ENCODE data around the gene CARD14.
A peak's percentile ranks its signal among the peaks of the same experiment; 100 is the strongest.
"Not testable (repeated sequence)": the region's sequence is repeated elsewhere in the genome, so short reads cannot be mapped to it uniquely, and the experiment has no call there.

The CARD14 gene

DNA sequence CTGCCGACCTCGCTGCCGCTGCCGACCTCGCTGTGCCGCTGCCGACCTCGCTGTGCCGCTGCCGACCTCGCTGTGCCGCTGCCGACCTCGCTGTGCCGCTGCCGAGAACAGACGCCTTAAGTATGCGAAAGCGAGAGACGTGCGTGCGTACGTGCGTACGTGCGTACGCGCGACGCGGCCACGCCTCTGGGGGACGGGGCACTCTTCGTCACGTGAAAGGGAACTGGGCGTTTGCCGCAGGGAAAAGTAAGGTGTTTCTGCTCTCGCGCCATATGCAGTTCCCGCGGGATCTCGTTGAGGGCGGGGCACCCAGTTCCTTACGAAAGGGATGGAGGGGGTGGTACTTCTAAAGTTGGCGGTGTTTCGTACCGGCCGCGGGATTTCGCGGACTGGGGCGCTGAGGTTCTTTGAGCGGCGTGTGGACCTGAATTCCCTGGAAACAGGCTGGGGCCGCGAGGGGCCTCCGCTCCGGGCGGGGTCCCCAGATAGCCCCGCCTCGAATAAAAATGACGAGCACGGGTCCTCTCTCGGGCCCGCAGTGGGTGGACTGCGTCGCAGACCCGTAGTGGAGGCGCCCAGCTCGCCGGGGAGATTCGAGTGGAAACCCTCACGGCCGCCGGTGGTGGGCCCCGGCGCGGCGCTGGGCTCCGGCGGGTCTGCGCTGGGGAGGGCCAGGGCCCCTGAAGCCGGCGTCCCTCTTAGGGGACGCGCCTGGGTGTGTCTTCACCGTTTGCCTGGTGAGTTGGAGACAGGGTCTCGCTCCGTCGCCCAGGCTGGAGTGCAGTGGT, 22.6 kb upstream of the CARD14 start, which contains the start of gene EIF4A3:
Gene EIF4A3, minus strand, starts transcription at position 94 of the 788 bp plus-strand sequence. CDS start 167 bp downstream, outside the sequence.
- peak; percentile 100 for DNase-seq (ENCODE audit: low read depth)

GRCh38 chr17:80151333-80151732, 18.5 kb upstream of the CARD14 start:
- DNase-seq (ENCODE audit: low read depth): peak; percentile 91

- peak; percentile 93 for DNase-seq (ENCODE audit: low read depth)
These were observed 17.6 kb upstream of the CARD14 start for GRCh38 chr17:80152081-80152702.

DNA sequence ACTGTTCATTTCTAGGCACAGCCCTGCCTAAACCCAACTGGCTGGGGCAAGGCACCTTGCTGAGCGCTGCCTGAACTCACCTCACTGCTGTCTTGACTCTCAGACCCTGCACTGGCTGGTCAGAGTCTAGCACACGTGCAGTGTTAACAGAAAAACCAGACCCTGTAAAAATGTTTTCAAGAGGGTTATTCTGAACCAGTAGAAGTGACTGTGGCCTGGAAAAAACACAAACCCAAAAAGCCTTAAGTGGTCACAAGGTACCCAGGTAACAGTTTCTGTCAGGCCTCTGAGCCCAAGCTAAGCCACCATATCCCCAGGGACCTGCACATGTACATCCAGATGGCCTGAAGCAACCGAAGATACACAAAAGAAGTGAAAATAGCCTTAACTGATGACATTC, 16.8 kb upstream of the CARD14 start:
- no peak for DNase-seq (ENCODE audit: low read depth)

- no peak for DNase-seq (ENCODE audit: low read depth)
These were observed 15.7 kb upstream of the CARD14 start for GRCh38 chr17:80154166-80154565.

- not testable (repeated sequence) for DNase-seq (ENCODE audit: low read depth)
These were observed 14.2 kb upstream of the CARD14 start for GRCh38 chr17:80155600-80155999.

DNA sequence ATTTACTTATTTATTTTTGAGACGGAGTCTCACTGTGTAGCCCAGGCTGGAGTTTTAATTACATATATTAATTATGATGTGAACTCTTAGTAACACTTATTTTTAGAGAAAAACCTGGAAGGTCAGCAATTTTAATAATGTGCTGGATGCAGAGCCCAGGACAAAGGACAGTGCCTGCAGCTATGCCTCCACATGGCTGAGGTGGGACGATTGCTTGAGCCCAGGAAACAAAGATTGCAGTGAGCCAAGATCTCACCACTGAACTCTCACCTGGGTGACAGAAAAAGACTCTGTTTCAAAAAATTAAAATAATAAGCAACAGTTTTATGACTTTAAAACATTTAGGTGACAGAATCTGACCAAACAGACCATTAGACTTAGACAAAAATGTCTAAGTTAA, 11.0 kb upstream of the CARD14 start:
- no peak for DNase-seq (ENCODE audit: low read depth)

DNA sequence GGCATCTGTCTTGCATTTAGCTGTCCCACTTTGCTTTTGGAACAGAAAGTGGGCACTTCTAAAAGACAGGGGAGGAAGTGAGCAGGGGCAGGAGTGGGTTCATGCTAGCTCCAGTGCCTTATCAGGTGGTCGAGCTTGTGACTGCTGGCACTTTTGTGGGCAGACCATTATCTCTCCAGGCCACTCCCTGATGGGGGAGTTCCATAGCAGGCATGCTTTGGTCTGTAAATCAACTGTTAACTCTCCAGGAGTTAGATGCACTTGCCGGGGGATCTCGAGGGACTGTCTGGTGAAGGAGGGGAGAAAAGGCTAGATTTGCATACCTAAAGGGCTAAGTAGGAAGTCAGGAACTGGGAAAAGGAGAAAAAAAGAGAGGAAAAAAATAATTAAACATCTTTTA, 9.3 kb upstream of the CARD14 start:
- DNase-seq (ENCODE audit: low read depth): no peak

DNA sequence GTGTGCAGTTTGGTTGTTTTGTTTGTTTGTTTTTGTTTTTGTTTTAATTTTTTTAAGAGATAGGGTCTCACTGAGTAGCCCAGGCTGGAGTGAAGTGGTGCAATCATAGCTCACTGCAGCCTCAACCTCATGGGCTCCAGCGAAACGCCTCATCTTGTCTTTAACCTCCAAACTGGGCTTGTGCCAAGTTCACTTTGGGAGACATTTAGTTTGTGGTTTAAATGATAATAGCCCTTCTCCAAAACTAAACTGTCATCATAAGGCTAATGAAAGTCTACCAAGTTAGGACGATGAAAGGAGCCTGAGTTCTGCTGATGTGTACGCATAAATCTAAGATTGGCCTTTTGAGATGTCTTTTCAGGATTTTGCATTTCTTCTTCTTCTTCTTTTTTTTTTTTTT, 6.5 kb upstream of the CARD14 start:
- DNase-seq (ENCODE audit: low read depth): peak; percentile 13

DNA sequence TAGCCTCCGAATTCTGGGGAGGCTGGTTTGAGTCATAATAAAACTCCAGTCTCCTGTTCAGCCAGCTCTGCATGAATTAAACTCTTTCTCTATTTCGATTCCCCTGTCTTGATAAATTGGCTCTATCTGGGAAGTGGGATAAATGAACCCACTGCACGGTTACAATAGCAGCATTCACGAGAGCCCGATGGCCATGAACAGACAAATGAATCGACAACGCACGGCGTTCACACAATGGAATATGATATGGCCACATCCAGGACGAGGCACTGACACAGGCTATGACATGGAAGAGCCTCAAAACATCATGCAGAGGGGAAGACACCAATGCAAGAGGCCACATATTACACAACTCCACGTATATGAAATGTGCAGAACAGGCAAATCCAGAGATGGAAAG, 5.6 kb upstream of the CARD14 start:
- DNase-seq (ENCODE audit: low read depth): no peak

DNA sequence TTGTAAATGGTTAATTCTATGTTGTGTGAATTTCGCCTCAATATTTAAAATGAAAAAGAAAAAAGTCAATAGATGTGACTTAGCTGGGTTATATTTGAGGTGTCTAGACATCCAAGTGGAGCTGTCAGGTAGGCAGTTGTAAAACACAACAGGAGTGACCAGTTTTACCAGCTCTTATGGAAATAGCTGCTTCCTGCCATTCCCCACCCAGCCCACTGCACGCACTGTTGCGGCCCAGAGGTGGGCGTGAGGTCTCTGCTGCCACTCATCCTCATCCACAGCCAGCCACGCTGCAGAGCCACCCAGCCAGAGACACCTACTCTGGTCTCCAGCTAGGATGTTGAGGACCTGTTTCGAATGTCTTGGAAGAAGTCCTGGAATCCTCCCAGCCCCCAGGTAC, 3.4 kb upstream of the CARD14 start:
- no peak for DNase-seq (ENCODE audit: low read depth)

DNA sequence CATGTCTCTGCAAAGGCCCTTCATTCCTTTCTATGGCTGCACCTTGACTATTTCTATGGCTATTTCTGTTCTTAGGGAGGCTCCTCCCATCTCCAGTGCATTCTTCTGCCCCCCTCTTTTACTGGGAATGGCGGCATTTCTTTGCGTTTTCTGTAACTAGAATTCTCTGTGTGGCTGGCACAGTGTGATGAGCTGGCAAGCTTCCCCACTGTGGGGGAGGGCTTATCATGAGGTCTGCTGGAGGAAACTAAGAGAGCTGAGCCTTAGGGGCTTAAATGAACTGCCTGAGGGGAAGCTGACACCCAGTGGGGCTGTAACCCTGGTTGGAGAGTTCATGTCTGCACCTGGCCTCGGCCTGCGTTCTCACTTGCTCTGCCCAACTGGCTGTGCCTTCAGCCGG, 1.5 kb upstream of the CARD14 start:
- DNase-seq (ENCODE audit: low read depth): peak; percentile 11

DNA sequence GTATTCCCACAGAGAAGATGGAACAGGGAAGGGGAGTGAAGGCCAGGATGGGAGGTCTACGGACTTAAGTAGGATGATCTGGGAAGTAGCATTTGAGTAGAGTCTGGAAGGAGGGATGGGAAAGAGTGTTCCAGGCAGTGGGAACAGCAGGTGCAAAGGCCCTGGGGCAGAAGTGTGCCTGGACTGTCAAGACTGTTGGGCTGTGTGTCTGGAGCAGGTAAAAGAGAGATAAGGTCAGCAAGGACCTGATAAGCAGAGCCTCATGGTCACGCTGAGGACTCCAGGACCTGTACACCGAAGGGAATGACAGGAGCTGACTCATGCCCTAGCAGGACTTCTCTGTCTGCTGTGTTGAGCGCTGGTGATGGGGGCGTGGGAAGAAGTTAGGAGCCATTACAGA, 723 bp upstream of the CARD14 start:
- no peak for DNase-seq (ENCODE audit: low read depth)

GRCh38 chr17:80171681-80172080, 1.9 kb downstream of the CARD14 start:
- DNase-seq (ENCODE audit: low read depth): no peak

DNA sequence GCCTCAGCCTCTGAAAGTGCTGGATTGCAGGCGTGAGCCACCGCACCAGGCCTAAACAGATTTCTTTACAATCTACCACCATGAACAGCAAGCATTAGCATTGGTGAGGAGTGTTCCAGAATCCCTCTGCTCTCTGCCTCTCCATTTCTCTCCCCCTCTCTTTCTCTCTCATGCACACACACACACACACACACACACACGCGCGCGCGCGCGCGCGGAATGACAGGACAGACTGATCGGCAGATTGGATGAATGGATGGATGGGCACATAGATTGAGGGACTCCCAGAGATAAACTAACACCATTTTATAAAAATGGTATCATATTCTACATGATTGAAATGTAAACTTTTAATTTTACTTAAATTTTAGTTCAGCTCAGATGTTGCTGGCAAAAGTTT, 3.3 kb downstream of the CARD14 start:
- no peak for DNase-seq (ENCODE audit: low read depth)

GRCh38 chr17:80173916-80174315, 4.1 kb downstream of the CARD14 start:
- no peak for DNase-seq (ENCODE audit: low read depth)

DNA sequence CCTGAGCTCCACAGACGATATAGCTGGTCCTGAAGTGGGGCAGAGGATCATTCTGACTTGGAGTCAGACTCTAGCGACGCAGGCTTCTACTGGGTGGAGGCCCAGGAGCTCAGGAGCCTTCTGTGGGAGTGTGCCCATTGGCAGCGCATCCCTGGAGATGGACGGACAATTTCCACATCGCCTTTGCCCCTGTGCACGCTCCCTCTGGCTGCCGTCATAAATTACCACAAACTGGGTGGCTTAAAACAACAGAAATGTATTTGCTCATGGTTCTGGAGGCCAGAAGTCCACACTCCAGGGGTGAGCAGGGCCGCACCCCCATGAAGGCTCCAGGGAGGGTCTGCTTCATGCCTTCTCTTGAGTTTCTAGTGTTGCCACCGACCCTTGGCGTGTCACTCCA, 6.9 kb downstream of the CARD14 start:
- DNase-seq (ENCODE audit: low read depth): no peak

- peak; percentile 59 for DNase-seq (ENCODE audit: low read depth)
These were observed 8.3 kb downstream of the CARD14 start for GRCh38 chr17:80177986-80178595.

DNA sequence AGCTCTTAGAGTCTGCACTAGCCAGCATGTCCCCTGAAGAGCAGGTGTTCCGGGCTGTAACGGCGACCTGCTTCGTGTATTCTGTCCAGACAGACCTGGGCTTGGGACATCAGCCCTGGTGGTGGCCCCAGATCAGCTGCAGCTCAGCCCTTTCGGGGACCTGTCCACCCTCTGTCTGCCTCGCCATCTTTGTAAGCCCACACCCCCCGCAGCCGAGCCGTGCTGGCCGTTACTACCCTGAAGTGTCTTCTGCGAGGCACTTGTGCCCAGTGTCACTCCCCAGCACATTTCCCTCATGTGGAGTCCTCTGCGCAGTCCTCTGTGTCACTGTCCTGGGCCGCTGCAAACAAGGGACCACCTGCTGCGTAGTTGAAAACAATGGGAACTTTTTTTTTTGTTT, 10.4 kb downstream of the CARD14 start:
- no peak for DNase-seq (ENCODE audit: low read depth)

- no peak for DNase-seq (ENCODE audit: low read depth)
These were observed 11.6 kb downstream of the CARD14 start for GRCh38 chr17:80181431-80181830.

DNA sequence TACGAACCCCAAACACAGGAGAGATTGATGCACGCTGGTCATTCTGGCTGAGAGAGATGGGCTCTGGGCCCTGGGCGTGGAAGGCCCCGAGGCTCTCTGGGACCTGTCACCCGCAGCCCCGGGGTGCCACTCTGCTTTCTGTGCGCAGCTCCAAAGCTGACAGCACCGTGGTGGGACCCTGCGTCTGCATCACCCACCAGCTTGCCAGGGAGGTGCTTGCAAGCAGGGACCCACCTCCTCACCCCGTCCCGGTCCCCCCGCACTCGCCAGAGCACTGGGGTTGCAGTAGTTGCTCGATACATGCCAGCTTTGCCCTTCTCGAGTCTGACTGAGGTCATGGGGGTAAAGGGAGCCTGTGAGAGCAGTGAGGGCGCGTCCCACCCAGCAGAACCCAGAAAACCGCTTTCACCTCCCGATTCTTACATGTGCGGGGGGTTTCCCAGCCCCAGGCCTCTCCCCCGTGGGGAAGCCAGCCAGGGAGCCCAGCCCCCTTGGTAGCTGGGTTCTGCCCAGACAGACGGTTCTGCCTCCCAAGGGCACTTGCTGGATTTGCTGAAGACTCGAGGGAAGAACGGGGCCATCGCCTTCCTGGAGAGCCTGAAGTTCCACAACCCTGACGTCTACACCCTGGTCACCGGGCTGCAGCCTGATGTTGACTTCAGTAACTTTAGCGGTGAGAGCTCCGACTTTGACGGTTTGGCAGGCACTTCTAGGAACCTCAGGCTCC, 12.5 kb downstream of the CARD14 start:
- DNase-seq (ENCODE audit: low read depth): no peak

- no peak for DNase-seq (ENCODE audit: low read depth)
These were observed 13.0 kb downstream of the CARD14 start for GRCh38 chr17:80182845-80183223.

All from iris pigment epithelial cell (primary cell).